Stimulated activated CD4-positive, alpha-beta T cell treated with anti-CD3 and anti-CD28 coated beads, Interleukin-1b, Interleukin-23, amount 100 ng/mL, for 1 hour (primary cell): Measurements from ENCODE around the gene PRKG1.
"Not testable (repeated sequence)": the region's sequence is repeated elsewhere in the genome, so short reads cannot be mapped to it uniquely, and the experiment has no call there.

Source experiments
- DNase-seq, 2 donors: peaks; one replicate each; pipeline ENCODE4 v3.0.0-alpha.2; 2020; ENCODE audit warnings: low read depth in 2 of 2

PRKG1 gene

DNA sequence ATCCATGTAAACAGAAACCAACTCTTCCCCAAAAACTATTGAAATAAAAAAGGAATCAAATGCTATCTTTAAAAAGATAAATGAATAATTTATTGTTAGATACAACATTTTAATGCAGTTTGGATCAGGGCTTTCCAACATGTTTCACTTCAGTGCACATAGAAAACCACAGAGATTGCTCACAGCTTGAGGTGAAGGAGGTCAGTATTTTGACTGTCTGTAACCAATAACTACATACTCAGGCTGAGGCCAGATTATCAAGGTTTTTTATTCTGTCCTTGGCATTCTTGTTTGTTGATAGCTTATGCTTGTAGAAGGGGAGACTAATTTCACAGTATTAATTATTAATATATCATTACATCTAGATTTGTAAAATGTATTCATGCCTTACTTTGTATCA is 195.5 kb downstream of the PRKG1 start:
- DNase-seq, result no peak

GRCh38 chr10:51270936-51271530 is 196.7 kb downstream of the PRKG1 start:
- no peak for DNase-seq

GRCh38 chr10:51272099-51272498 is 197.8 kb downstream of the PRKG1 start:
- not testable (repeated sequence) for DNase-seq

GRCh38 chr10:51272555-51272954 is 198.3 kb downstream of the PRKG1 start:
- no peak for DNase-seq

- no peak for DNase-seq
These were observed 199.3 kb downstream of the PRKG1 start for GRCh38 chr10:51273574-51273973.

GRCh38 chr10:51276097-51276496 is 201.8 kb downstream of the PRKG1 start:
- DNase-seq, result not testable (repeated sequence)

DNA sequence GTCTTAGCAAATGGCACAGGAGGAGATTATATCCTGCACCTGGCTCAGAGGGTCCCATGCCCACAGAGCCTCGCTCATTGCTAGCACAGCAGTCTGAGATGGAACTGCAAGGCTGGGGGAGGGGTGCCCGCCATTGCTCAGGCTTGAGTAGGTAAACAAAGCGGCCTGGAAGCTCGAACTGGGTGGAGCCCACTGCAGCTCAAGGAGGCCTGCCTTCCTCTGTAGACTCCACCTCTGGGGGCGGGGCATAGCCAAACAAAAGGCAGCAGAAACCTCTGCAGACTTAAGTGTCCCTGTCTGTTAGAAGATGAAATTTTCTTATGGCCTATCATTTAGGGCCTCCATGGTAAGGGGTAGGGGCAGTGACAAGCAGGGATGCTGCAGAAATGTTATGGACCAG is 207.1 kb downstream of the PRKG1 start:
- DNase-seq, result not testable (repeated sequence)

DNA sequence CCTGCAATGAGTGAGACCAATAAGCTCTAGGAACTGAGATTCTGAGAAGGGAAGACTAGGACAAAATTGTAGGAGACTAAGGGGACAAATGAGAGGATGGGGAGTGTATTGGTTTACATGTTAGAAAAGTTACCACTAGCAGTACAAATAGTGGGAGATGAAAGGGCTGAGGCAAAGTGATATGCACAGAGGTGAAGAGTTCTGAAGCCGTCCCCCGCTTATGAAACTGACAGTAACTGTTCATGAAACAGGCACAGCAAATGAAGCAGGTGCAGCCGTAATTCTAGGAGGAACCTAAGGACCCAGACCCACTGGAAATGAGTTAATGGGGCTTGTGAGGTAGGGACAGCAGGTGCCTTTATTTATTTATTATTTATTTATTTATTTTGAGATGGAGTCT is 211.3 kb downstream of the PRKG1 start:
- no peak for DNase-seq

- no peak for DNase-seq
These were observed 214.2 kb downstream of the PRKG1 start for GRCh38 chr10:51288511-51288910.

DNA sequence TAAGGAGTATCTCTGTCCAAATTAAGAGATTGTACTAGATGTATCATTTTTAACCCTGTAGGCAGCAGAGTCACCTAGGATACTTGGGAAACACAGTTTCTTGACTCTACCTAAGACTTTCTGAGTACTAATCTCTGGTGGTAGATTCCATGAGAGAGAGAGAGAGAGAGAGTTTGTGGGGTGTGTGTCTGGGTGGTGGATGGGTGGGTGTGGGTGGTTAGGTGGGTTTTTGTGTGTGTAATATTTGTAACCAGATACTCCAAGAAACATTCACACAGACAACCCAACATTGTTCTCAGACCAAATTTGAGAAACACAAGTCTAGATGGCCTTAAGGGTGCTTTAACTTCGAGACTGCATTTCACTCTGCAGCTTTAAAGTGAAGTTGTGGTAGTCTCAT is 215.2 kb downstream of the PRKG1 start:
- DNase-seq, result no peak

DNA sequence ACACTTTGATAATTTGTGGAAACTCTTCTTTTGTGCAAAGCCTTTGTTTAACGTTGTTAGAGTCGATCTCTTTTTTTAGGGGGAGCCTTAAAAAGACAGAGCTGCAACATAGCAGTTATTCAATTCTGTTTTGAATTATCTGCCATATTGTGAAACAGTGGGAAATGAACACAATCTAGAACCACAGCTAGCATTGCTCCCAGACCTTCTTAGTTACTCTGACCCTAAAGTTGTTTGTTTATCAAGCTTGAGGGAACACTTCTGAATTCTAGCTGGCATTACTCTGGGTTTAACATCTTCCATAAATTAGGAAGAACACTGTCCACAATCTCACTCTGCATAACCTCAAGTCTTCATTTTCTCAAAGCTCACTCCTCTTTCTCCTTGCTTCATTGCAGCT is 217.7 kb downstream of the PRKG1 start:
- DNase-seq, result no peak

GRCh38 chr10:51297438-51297837 is 223.2 kb downstream of the PRKG1 start:
- no peak for DNase-seq

DNA sequence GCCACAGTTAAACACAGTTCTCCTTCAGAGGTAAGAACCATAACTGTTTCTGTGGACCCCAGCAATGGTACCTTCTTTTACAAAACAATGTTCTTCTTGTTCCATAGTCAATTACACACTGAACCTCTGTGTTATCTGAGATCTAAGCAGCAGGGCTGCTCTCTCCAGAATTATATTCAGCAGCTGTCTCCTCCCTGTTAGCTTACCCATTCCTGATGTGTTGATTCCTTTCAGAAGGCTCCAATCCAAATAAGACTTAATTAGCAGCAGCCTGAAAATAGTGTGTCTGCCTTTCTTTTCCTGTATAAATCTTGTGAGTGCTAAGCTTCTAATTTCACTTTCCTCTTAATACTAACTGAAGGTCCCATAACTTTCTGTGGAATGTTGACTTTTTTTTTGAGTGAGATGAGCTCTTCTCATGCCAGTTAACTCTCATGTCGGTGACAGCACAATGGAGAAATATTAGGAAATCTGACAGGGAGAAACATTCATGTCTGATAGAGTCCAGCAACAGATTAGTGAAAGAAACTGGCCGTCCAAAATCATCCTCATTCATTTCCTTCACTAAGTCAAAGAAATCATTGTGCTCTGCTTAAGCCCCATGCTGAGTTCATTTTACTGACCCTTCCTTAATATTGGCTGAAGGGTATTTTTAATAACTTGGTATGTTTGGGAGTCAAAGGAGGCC is 226.5 kb downstream of the PRKG1 start:
- DNase-seq, result no peak

- no peak for DNase-seq
These were observed 227.4 kb downstream of the PRKG1 start for GRCh38 chr10:51301644-51302043.

DNA sequence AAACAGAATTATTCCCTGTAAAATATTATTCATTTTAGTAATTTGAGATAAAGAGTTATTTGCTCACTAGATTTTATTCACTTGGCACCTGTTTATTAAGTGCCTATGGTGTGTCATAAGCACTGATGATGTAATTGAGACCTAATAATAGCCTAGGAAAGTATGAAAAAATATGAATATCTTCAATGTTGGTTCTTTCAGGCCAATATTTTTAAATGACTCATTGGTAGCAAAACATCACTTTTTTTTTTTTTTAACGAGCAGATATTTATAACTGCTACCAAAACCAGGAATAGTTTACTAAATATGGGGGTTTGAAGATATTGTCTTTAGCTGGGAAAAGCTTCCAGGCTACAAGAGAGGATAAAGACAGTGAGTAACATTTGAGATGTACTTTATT is 228.0 kb downstream of the PRKG1 start:
- no peak for DNase-seq

GRCh38 chr10:51308116-51308515 is 233.8 kb downstream of the PRKG1 start:
- no peak for DNase-seq

- no peak for DNase-seq
These were observed 236.9 kb downstream of the PRKG1 start for GRCh38 chr10:51311228-51311627.

DNA sequence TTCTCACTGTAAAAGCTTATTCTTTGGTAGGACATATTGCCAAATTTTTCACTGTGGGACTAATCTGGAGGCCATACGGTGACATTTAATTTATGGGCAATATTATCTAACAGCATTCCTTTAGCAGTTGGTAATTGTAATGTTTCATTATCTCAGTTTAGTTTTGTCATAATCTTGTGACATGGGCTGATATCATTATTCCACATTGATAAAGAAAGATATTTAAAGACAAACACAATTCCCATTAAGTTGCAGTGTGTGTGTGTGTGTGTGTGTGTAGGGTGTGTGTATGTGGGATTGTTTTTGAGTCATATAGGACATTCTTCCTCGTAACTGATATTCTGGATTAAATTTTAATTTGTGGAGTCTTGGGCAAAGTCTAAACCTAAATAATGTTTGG is 238.5 kb downstream of the PRKG1 start:
- DNase-seq, result no peak

DNA sequence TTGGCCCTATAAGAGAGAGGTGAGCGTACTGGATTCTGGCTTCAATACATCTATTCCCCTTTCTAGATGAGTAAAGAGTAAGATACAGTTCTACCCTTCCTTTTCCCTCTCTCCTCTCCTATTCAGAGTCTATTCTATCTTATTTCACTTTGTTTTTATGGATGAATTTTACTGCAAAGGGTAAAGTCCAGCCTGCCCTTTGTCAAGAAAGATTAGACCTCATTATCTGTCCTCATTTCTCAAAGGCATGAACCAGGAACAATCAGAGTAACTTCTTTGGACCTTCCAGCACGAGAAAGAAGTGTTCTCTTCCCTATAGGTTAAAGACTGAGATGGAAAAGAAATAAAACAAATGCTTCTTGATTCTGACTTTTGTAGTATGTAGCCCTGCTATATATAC is 239.0 kb downstream of the PRKG1 start:
- DNase-seq, result no peak

GRCh38 chr10:51313773-51314478 is 239.6 kb downstream of the PRKG1 start:
- no peak for DNase-seq

DNA sequence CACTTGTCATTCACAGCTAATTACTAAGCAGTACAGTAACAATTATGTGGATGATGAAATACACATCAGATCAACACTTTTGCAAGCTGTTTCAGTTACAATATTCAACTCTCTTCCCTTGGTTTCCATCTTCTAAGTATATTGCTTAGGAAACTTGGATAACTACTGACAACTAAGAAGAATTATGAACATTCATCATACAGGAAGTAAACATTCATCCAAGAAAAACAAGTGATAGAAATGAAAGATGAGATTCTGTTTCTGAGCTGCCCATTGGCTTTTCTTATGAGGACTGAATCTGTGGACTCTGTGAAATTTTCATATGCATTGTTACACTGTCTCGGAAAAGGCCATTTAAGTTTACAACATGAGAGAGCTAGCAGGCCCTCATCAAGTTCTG is 240.2 kb downstream of the PRKG1 start:
- no peak for DNase-seq

GRCh38 chr10:51318399-51319172 is 244.3 kb downstream of the PRKG1 start:
- DNase-seq, result no peak

DNA sequence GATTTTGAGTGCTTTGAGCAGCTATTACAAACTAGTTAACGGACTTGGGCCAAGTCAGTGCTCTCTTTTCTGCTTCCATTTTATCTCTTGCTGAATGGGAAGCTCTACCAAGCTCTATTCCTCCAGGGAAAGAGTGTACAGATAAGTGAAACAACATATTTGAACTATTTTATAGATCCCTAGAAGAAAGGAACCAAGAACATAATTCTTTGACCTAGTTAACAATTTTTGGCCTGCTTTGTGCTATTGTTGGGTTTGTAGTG is 244.8 kb downstream of the PRKG1 start:
- DNase-seq, result no peak
